Nephron progenitor cell (in vitro differentiated cells): ENCODE results near the gene ARHGAP24.

ENCODE experiments used
- DNase-seq: peaks from one replicate; pipeline ENCODE4 v3.0.0; 2021
- H3K27ac Mint-ChIP-seq: 2 replicates; pipeline ENCODE4 v1.8.0; 2021; ENCODE audit warnings: mild to moderate bottlenecking, moderate library complexity, mixed read lengths
- H3K27me3 Mint-ChIP-seq: 2 replicates; pipeline ENCODE4 v1.8.0; 2021; ENCODE audit warnings: mild to moderate bottlenecking, low read depth, mixed read lengths; ENCODE audit not compliant: poor library complexity
- H3K36me3 Mint-ChIP-seq: 2 replicates; pipeline ENCODE4 v1.8.0; 2021; ENCODE audit warnings: low read depth, mixed read lengths
- H3K4me1 Mint-ChIP-seq: 2 replicates; pipeline ENCODE4 v1.8.0; 2021; ENCODE audit warnings: mixed read lengths
- H3K4me3 Mint-ChIP-seq: 2 replicates; pipeline ENCODE4 v1.8.0; 2021; ENCODE audit warnings: mild to moderate bottlenecking, moderate library complexity, mixed read lengths
- H3K9me3 Mint-ChIP-seq: 2 replicates; pipeline ENCODE4 v1.8.0; 2021; ENCODE audit warnings: mild to moderate bottlenecking, moderate library complexity, mixed read lengths
- TF ChIP-seq, protein P1 (sequence below): fragments of 200-600 bp; sonication (generic); IDR thresholded peaks from 2 replicates; pipeline ENCODE4 v1.5.0; 2021; ENCODE audit warnings: antibody characterized with exemption

The ARHGAP24 gene

DNA sequence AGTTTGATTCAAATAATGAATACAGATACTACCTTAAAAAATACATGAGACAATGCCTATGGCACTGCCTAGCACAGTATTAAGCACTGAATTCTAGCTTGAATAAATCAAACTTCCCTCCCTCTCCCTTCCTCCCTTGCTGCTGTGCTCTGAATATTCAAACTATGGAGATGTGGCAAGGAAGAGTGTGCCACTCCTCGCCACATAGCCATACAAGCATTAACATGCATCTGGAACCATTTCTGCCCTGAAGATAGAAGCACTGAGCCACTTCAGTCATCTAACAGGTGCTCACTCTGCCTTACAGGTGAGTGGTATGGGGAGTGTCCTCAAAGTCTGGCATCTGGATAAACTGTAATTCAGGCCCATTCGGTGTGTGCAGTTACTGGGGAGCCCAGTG is 276.9 kb downstream of the ARHGAP24 start:
- no peaks in the 10 kb centered on the region for H3K27me3 Mint-ChIP-seq
- no peak for DNase-seq
- no peak overlapping the region for H3K4me3 Mint-ChIP-seq
- no peaks in the 10 kb centered on the region for H3K36me3 Mint-ChIP-seq
- no peaks in the 10 kb centered on the region for H3K9me3 Mint-ChIP-seq
- TF ChIP-seq, protein P1, sequence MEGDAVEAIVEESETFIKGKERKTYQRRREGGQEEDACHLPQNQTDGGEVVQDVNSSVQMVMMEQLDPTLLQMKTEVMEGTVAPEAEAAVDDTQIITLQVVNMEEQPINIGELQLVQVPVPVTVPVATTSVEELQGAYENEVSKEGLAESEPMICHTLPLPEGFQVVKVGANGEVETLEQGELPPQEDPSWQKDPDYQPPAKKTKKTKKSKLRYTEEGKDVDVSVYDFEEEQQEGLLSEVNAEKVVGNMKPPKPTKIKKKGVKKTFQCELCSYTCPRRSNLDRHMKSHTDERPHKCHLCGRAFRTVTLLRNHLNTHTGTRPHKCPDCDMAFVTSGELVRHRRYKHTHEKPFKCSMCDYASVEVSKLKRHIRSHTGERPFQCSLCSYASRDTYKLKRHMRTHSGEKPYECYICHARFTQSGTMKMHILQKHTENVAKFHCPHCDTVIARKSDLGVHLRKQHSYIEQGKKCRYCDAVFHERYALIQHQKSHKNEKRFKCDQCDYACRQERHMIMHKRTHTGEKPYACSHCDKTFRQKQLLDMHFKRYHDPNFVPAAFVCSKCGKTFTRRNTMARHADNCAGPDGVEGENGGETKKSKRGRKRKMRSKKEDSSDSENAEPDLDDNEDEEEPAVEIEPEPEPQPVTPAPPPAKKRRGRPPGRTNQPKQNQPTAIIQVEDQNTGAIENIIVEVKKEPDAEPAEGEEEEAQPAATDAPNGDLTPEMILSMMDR: no peak
- H3K27ac Mint-ChIP-seq: no peak overlapping the region
- peaks cover 7% of the 10 kb centered on the region for H3K4me1 Mint-ChIP-seq

GRCh38 chr4:85755285-85755684 is 280.3 kb downstream of the ARHGAP24 start:
- peaks cover 6% of the 10 kb centered on the region for H3K9me3 Mint-ChIP-seq
- DNase-seq: no peak
- peaks cover 9% of the 10 kb centered on the region for H3K4me1 Mint-ChIP-seq
- no peak overlapping the region for H3K27ac Mint-ChIP-seq
- H3K36me3 Mint-ChIP-seq: no peaks in the 10 kb centered on the region
- TF ChIP-seq, protein P1: no peak
- no peak overlapping the region for H3K4me3 Mint-ChIP-seq
- no peaks in the 10 kb centered on the region for H3K27me3 Mint-ChIP-seq

DNA sequence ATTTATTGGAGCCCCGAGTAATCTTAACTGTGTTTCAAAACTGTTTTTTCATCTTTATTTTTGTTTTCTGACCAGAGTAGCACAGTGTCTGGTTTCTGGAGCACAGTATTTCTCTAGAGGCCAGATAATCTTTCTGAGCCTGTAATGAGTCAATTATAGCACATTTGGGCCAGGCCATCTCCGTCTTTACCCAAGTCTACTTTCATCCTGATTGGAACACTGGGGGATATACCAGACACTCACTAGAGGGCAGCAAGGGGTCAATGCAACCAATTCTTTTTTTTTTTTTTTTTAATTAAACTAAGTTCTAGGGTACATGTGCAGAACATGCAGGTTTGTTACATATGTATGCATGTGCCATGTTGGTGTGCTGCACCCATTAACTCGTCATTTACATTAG is 282.0 kb downstream of the ARHGAP24 start:
- TF ChIP-seq, protein P1: peak; percentile 46
- peak; percentile 19 for DNase-seq
- Mint-ChIP-seq H3K4me3 (no peak overlapping the region), H3K9me3 (peaks cover 6% of the 10 kb centered on the region), H3K27ac (no peak overlapping the region), H3K36me3 (no peaks in the 10 kb centered on the region), H3K27me3 (no peaks in the 10 kb centered on the region), H3K4me1 (peaks cover 9% of the 10 kb centered on the region)

DNA sequence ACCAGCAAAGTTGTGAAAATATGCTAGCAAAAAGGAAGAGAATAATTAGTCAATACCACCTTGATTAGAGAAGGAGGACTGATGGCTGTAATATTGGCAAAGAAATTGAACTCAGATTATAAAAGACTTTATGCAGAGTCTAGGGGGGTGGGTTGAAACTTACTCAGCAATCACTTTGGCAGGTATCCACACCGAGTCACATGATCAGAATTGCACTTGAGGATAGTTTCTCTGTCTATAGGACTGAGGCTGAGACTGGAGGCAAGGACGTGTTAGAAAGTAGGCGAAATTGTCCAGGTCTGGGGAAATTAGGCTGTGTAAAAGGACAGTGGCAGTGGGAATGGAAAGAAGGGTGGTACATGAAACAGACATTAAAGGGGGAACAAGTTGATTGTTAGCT is 284.4 kb downstream of the ARHGAP24 start:
- TF ChIP-seq, protein P1: no peak
- peak overlapping the region; percentile 17 for H3K27ac Mint-ChIP-seq
- peaks cover 6% of the 10 kb centered on the region for H3K9me3 Mint-ChIP-seq
- no peak for DNase-seq
- no peaks in the 10 kb centered on the region for H3K27me3 Mint-ChIP-seq
- no peaks in the 10 kb centered on the region for H3K36me3 Mint-ChIP-seq
- peaks cover 19% of the 10 kb centered on the region for H3K4me1 Mint-ChIP-seq
- H3K4me3 Mint-ChIP-seq: no peak overlapping the region

- no peak overlapping the region for H3K27ac Mint-ChIP-seq
- peaks cover 28% of the 10 kb centered on the region for H3K4me1 Mint-ChIP-seq
- TF ChIP-seq, protein P1: no peak
- H3K9me3 Mint-ChIP-seq: peaks cover 6% of the 10 kb centered on the region
- DNase-seq: no peak
- H3K27me3 Mint-ChIP-seq: no peaks in the 10 kb centered on the region
- H3K36me3 Mint-ChIP-seq: no peaks in the 10 kb centered on the region
- no peak overlapping the region for H3K4me3 Mint-ChIP-seq
Observed at GRCh38 chr4:85760511-85760910, 285.6 kb downstream of the ARHGAP24 start.

- Mint-ChIP-seq H3K27me3 (no peaks in the 10 kb centered on the region), H3K9me3 (peaks cover 6% of the 10 kb centered on the region), H3K27ac (no peak overlapping the region), H3K4me3 (no peak overlapping the region), H3K4me1 (peaks cover 24% of the 10 kb centered on the region), H3K36me3 (no peaks in the 10 kb centered on the region)
- no peak for DNase-seq
- TF ChIP-seq, protein P1: no peak
Observed at GRCh38 chr4:85761803-85762528, 287.0 kb downstream of the ARHGAP24 start.
